Measurements from ENCODE around the gene PTGER1. TPM values are rescaled to one million over a fixed set of nuclear protein-coding genes. Genes with fewer than 3 reads are reported as not detected.

PTGER1 gene, protein sequence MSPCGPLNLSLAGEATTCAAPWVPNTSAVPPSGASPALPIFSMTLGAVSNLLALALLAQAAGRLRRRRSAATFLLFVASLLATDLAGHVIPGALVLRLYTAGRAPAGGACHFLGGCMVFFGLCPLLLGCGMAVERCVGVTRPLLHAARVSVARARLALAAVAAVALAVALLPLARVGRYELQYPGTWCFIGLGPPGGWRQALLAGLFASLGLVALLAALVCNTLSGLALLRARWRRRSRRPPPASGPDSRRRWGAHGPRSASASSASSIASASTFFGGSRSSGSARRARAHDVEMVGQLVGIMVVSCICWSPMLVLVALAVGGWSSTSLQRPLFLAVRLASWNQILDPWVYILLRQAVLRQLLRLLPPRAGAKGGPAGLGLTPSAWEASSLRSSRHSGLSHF
- total RNA-seq: not detected
- long read RNA-seq: 0 reads

DNA sequence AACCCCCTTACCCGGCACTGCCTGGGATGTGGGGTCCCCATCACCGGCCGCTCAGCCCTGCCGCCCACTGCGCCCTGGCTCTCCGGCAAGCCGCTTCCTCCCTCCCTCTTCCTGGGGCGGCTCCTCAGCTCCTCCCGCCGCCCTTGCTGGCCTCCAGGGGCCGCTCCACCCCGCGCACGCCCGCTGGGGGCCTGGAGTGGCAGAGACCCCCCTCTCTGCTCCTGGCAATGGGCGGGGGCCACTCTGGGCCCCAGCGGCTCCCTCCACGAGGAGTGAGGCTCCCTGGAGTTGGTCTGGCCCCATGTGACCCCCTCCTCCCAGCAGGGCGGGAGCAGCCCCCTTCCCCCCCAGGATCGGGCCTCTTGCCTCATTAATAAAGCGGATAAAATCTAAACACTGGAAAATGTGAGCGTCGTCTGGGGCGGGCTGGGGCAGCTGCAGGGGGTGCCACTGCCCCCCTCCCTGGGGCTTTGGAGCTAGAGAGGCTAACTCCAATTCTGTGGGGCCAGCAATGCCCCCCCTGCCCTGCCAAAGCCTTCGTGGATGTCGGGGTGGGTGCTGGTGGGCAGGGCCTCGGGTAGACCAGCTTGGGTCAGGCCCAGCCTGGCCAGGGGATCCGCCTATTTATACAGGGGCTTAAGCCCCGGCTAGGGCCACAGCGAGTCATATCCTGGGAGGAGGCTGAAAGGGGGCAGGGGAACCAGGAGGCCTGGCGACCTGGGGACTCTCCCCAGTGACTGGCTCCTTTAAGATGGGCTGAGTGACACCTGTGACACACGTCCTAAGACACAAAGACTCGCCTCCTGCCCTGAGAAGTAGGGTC lies at the start of gene PTGER1:
PTGER1 (minus strand) TSS at position 104 of the 823 bp plus-strand sequence. CDS start 1,034 bp downstream, outside the sequence.
- ATAC-seq: peak; percentile 4

DNA sequence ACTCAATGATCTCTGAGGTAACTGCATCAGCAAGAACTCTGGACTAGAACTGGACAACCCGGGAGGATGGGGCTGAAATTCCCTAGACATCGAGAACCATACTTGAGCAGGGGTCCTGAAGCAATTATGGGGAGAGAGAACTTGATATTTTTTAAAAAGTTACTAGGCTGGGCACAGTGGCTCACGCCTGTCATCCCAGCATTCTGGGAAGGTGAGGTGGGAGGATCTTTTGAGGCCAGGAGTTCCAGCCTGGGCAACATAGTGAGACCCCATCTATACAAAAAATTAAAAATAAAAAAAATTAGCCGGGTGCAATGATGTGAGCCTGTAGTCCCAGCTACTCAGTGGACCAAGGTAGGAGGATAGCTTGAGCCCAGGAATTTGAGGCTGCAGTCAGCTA lies 45.4 kb upstream of the PTGER1 start:
- DNase-seq (no peak), ATAC-seq (no peak)
- intact Hi-C loops (cut with micrococcal nuclease): no loop called here

More for the DNA sequence above, at the start of gene PTGER1:
- DNase-seq: peak; percentile 35
- intact Hi-C loops (cut with micrococcal nuclease): no loop called here

DNA sequence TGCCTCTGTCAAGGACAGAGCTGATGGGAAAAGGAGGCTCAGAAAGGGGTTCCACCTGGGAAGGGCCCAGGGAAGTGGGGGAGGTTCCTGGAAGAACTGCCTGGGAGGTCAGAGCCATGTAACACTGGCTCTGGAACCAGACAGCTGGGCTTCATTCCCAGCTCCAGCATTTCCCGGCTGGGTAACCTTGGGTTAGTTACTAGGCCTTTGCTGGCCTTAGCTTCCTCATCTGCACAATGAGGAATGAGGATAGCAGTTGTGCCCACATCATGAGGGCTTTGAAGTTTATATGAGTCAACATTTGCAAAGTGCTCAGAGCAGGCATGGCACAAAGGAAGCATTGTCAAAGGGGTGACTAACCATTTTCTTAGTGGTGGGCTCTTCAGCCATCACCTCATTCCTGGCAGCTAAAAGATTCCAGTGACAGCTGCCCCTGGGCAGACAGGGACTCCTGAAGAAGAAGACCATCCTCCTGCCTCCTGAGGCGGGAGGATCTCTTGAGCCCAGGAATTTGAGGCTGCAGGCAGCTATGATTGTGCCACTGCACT lies 44.8 kb upstream of the PTGER1 start:
- ATAC-seq (no peak), DNase-seq (no peak)
- intact Hi-C loops (cut with micrococcal nuclease): no loop called here

DNA sequence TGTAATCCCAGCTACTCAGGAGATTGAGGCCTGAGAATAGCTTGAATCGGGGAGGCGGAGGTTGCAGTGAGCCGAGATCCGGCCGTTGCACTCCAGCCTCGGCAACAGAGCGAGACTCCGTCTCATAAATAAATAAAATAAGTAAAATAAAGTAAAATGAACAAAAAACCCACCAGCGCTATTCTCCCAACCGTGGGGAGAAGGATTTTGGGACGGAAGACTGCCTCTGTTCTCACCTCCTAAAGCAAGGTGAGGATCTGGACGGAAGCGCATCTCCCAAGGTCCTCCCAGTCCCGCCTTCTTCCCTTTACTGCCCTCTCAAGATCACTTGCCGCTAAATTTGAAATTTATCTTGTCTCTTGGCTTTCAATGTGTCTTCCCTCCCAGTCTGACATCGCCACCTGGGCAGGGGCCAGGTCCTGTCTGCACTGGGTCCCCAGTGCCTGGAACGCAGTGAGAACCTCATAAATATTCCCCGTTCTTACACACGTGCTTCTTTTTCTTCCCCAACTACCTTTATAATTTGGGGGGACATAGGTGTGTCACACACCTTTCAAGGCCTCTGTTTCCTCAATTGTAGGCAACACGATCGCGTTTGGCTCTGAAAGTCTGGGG lies 44.2 kb upstream of the PTGER1 start:
- intact Hi-C loops (cut with micrococcal nuclease): no loop called here
- ATAC-seq (no peak), DNase-seq (no peak)

DNA sequence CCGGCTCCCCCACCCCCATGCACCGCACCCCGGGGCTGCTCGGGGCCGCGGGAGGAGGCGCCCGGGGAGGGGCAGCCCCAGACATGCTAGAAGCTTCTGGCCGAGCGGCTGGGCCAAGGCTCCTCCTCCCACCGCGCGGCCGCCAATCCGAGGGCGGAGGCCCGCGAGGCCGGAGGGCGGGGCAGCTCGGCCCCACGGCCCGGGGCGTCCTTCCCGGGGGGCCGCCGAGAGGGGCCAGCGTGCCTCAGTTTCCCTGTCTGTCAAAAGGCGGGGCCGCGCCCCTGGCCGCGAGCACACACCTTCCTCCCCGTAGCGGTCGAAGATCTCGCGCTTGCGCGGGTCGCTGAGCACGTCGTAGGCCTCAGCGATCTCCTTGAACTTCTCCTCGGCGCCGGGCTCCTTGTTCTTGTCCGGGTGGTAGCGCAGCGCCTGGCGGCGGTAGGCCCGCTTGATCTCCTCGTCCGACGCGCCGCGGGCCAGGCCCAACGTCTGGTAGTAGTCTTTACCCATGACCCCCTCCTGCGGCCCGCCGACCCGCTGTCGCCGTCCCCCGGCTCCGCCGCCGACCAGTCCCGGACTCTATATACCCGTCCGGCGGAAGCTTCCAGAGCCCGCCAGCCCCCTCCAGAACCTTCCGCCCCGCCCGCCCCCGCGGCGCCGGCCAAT lies 42.8 kb upstream of the PTGER1 start, which contains the start of gene DNAJB1:
DNAJB1 (minus strand) TSS at position 558 of the 666 bp plus-strand sequence; CDS start at position 510, 48 bp downstream.
- intact Hi-C loops (cut with micrococcal nuclease): no loop called here
- peak; percentile 86 for ATAC-seq
- peak; percentile 91 for DNase-seq

DNA sequence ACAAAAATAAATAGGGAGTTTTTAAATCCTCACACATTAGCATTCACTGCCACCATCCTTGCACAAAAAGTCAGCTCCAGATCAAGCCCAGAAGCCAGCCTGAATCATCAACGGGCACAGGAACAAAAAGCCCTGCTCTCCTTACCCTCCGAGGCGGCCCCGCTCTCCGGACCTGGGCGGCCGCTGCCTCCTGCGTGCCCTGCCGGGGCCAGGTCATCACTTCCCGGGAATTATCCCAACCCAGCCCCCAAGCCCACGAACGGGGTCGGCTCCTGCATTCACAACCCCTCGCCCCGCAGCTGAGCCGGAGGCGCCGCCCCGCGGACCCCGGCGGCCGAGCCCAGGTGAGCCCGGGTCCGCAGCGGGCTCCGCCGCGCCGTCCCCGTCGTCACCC lies 42.3 kb upstream of the PTGER1 start:
- ATAC-seq: no peak
- intact Hi-C loops (cut with micrococcal nuclease): no loop called here

DNA sequence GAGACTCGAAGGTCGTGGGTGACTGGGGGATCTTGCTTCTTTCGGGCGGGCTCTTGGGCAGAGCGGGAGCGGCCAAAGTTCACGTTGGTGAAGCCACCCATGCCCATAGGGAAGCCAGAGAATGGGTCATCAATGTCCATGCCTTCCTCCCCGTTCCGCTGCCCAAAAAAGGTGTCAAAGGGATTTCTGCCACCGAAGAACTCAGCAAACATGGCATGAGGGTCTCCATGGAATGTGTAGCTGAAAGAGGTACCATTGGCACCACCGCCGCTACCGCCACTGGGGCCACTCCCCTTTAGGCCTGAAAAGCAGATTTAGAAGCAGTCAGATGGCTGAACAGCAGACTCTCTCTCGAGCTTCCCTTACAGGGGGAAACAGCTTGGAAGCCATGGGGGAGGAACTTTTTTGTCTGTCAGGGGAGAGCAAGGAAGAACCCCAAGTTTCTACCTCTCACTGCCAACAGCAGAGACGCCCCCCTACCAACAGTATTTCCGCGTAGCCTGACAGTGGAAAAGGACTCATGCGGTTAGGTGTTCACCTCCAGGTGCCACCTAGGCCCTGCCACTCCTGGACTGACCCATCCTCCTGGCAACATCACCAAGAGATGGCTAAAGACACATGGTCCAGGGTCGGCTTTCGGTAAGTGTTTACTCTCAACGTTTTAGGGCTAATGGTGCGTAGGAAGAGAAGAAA lies 41.7 kb upstream of the PTGER1 start:
- intact Hi-C loops (cut with micrococcal nuclease): no loop called here
- no peak for ATAC-seq

More for the DNA sequence above, 42.3 kb upstream of the PTGER1 start:
- DNase-seq: no peak

DNA sequence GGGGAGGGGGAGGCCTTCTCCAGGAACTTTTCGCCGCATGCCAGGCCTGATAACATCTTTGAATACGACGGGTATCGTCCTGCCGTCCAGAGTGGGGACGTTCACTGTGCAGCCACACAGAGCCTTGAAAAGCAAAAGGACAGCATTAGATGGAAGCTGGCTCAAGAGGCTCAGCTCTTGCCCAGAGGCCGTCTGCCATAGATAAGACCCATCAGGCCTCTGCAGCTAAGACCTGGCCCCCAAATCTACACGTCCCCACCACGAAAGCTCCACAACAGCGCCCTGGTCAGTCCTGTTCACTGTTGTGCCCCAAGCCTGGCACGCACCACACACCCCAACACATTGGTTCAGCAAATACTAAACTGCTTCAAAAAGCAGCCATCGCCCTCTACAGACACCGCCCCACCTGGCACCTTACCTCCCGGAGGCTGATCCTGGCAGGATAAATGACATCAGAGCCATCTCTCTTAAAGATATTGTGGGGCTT lies 40.9 kb upstream of the PTGER1 start:
- intact Hi-C loops (cut with micrococcal nuclease): no loop called here
- ATAC-seq: no peak

More for the DNA sequence above, 41.7 kb upstream of the PTGER1 start:
- no peak for DNase-seq

DNA sequence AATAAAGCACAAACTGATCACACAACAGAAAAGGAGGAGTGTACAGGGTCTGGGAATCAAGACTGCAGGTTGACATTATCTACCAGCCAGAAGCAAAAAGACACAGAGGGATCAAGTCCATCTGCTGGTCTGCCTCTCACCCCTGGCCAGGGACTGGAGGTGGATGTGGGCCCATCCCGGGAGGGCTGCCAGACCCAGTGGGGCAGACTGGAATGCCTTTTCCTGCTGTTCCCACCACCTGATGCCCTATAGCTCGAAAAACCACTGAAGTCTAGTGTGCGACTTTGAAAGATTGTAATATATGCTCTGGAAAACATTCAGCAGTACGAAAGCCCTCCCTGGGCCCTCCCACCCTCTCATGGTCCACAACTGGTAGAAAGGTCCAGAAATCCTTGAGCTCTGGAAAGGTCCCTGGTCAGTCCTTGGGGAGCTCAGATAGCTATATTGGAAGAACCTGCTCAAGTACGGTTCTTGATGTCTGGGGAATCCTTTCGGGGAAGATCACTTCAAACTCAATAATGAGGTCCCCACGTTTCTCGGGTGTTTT lies 40.4 kb upstream of the PTGER1 start:
- intact Hi-C loops (cut with micrococcal nuclease): no loop called here
- no peak for DNase-seq
- no peak for ATAC-seq

More for the DNA sequence above, 40.9 kb upstream of the PTGER1 start:
- no peak for DNase-seq

DNA sequence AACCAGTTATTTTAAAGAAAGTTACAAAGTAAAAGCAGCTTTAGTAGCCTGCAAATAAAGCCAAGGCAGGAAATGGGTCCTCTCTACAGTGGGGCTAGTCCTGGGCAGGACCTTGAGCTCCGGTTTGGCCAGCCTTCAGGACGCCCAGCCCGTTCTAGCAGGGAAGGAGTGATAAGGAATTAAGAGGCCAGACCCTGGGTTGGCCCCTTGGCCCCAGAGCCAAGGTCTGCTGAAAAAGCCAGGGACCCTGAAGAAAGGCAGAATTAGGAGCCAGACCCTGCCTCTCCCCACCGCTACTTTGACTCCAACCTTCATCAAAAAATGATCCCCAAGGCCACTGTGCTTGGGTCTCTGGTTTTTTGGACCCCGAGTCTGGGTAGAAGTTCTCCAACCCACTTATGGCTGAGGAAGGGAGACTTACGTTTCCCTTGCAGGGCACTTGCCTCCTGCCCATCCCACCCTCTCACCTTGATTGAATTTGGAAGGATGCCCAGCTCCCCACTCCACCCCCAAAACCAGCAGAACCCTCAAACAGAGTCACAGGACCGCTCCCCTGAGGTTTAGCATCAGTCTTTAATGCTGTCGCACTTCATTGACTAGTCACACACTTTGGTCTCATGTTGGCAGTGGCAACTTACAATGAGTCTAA lies 39.2 kb upstream of the PTGER1 start:
- intact Hi-C loops (cut with micrococcal nuclease): no loop called here
- DNase-seq (no peak), ATAC-seq (no peak)

DNA sequence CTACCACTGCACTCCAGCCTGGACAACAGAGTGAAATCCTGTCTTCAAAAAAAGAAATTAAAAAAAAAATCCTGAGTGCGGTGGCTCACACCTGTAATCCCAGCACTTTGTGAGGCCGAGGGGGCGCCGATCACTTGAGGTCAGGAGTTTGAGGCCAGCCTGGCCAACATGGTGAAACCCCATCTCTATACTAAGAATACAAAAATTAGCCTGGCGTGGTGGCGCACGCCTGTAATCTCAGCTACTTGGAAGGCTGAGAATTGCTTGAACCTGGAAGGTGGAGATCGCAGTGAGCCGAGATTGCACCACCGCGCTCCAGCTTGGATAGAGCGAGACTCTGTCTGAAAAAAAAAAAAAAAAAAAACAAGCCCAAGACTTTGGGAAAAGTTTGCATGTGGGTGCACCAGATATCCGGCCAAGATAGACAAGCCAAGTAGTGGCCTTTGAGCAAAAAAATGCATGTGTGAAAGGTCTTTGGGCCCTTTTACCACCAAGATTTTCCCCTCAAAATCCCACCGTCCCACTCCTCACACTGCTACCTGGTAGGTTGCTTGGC lies 37.3 kb upstream of the PTGER1 start:
- DNase-seq (no peak), ATAC-seq (no peak)
- intact Hi-C loops (cut with micrococcal nuclease): no loop called here

DNA sequence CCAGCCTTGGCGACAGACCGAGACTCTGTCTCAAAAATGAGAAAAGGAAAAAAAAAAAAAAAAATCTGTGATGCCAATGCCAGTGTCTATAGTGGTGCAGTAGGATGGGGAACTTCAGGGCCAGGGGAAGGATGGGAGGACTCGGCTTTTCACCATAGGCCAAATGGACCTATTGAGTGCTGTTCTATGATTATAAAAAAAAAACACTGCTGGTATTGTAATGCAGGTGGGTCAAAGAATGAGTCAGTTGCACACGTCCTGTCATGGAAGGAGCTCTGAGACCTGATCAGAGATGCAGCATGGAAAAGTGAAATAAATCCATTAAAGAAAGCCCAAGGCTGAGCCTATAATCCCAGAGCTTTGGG lies 36.1 kb upstream of the PTGER1 start:
- ATAC-seq (peak; percentile 2), DNase-seq (no peak)
- intact Hi-C loops (cut with micrococcal nuclease): no loop called here

DNA sequence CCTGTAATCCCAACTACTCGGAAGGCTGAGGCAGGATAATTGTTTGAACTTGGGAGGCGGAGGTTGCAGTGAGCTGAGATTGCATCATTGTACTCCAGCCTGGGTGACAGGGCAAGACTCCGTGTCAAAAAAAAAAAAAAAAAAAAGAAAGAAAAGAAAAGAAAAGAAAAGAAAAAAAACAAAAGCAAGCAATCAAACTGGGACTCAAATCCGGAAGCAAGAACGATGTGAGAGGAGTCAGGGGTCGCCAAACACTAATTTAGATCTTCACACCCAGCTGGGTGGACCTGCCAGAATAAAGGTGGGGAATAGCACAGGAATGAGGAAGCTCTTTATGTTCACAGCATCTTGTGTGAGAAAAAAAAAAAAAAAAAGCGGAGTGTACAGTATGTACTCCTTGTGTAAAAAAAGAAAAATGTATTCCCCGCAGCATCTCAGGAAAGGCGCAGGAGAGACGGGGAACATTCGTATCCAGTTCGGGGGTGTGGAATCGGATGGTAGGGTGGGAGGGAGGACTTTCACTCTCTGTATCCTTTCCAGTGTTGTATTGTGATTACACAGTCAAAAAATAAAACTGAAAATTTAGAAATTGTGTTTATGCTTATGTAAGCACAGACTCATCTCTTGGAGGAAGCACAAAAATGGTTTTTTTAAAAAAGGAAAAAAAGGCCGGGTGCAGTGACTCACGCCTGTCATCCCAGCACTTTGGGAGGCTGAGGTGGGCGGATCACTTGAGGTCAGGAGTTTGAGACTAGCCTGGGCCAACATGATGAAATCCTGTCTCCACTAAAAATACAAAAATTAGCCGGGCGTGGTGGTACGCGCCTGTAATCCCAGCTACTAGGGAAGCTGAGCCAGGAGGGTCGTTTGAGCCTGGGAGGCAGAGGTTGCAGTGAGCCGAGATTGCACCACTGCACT lies 35.4 kb upstream of the PTGER1 start:
- ATAC-seq (peak; percentile 58), DNase-seq (peak; percentile 59)
- intact Hi-C loops (cut with micrococcal nuclease): no loop called here

DNA sequence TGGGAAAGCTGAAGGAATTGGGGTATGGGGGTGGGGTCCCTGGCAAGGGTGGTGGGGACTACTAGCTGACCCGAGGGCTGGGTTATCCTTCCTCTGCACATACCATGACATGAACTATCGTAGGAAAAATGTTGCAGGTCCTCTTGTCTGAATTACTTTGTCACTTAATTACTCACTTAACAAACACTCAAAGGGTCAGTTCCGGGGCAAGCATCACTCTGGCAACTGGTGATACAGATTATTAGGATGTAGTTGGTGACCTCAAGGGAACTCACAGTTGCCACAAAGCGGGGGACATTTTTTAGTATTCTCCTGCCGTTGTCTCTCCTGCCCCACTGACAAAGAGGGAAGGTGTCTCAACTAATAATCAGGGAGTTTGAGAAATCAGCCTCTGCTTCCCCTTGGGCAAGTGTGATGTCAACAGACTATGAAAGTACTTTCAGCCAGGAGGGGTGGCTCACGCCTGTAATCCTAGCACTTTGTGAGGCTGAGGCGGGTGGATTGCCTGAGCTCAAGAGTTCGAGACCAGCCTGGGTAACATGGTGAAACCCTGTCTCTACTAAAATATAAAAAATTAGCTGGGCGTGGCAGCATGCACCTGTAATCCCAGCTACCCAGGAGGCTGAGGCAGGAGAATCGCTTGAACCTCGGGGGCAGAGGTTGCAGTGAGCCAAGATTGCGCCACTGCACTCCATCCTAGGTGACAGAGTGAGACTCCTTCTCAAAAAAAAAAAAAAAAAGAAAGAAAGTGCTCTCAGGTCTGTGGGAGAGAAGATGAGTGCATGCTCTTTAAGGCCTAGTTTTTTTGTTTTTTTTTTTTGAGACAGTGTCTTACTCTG lies 32.8 kb upstream of the PTGER1 start:
- no peak for ATAC-seq
- DNase-seq: no peak

DNA sequence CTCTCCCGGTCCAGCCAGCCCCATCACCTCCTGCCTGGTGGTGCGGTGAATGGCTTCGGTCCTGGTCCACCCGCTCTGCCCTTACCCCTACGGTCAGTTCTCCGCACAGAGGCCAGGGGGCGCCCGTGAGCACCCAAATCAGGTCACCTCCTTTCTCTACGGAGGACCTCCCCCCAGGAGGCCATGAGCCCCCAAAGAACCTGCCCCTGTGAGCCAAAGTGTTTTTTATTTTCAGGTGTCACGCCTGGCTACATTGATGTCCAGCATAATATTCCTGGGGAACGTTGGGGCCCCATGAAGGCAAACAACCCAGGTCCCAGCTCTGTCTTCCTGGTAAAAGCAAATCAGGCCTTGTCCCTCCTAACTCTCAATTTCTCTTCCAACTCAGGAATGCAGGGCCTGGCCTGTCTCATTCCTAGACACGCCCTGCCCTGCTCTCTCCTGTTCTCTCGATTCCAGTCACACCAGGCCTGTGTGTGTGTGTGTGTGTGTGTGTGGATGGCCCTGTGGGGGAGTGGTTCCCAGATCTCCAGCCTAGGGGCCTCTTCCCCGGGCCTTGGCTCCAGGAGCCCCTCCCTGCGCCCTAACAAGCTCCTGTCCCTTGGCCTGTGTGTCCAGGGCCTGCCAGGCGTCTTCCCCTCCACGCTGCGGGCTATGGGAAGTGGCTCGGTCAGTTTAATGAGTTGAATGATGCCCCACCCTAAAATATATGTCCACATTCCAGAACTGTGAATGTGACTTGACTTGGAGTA lies 30.5 kb upstream of the PTGER1 start:
- ATAC-seq (no peak), DNase-seq (peak; percentile 62)
- intact Hi-C loops (cut with micrococcal nuclease): no loop called here

More for the DNA sequence above, 32.8 kb upstream of the PTGER1 start:
- intact Hi-C loops (cut with micrococcal nuclease): no loop called here

Data from left ventricle myocardium superior (tissue), 1 donor.